AG20443 (cell line): ENCODE data around the gene TNN.
A peak's percentile ranks its signal among the peaks of the same experiment; 100 is the strongest.

Source experiments
- DNase-seq: peaks from one replicate; pipeline ENCODE4 v3.0.0; 2012; ENCODE audit warnings: low spot score, mixed read lengths

TNN gene

DNA sequence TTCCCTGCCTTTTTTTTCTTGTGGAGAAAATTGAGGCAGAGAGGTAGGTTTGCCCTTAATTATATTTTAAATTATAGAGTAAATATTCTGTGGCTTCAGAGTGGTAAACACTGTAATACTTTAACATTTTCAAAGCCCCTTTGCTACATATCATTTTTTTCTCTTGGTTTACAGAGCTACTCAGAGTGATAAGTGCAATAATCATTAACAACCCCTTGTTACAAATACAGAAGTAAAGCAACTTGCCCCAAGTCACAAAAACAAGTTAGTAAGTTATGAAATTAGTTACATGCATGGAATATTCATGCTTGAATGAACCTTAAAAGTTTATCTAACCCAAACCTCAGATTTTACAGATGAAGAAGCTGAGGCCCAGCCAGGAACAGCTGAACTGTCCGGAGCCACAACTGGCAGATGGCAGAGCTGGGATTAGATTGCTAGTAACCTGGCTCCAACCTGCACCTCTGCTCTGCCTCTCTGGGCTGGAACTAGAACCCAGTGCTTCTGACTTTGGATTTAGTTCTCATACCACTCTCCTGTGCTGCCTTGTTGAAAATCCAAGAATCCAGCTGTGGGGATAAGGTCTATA, 48.7 kb downstream of the TNN start:
- no peak for DNase-seq

DNA sequence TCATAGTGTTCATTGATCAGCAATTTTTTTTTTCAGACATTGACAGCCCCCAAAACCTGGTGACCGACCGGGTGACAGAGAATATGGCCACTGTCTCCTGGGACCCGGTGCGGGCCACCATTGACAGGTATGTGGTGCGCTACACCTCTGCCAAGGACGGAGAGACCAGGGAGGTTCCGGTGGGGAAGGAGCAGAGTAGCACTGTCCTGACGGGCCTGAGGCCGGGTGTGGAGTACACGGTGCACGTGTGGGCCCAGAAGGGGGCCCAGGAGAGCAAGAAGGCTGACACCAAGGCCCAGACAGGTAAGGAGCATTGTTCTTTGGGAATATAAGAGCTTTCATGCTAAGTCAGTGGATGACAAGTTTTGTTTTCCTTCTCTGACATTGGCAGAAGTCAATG, 49.3 kb downstream of the TNN start:
- no peak for DNase-seq

DNA sequence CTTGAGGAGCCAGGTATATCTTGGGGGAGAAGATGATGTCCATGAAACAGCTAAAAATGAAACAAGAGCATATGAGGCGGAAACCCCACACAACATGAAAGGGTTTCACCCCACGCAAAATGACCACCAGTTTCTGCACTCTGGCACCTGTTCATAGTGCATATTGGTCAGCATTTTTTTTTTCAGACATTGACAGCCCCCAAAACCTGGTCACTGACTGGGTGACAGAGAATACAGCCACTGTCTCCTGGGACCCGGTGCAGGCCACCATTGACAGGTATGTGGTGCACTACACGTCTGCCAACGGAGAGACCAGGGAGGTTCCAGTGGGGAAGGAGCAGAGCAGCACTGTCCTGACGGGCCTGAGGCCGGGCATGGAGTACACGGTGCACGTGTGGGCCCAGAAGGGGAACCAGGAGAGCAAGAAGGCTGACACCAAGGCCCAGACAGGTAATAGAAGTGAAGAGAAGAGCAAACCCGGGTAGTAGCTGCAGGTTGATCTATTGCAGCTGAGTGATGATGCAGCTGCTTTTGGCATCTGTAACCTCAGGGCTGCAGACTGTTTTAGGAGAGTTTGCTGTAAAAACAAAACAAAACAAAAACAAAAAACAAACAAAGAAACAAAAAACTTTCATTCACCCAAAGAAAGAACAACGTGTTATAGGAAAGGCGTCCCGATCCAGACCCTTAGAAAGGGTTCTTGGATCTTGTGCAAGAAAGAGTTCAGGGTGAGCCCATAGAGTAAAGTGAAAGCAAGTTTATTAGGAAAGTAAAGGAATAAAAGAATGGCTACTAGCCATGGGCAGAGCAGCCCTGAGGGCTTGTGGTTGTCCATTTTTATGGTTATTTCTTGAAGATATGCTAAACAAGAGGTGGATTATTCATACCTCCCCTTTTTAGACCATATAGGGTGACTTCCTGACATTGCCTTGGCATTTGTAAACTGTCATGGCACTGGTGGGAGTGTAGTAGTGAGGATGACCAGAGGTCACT, 51.0 kb downstream of the TNN start:
- no peak for DNase-seq

DNA sequence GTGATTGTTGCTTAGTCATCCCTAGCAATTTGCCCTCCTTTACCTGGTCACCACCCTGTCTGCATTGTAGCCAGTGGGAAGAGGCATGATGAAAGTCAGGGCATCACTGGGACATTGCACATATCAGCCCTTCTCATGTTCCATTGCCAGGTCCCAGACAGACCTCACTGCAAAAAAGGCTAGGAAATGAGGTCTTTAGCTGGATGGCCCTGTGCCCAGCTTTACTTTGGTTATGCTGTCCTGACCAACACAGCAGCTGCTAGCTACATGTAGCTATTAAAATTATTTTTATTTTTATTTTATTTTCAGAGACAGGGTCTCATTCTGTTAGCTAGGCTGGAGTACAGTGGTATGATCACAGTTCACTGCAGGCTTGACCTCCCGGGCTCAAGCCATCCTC, 52.9 kb downstream of the TNN start:
- no peak for DNase-seq

DNA sequence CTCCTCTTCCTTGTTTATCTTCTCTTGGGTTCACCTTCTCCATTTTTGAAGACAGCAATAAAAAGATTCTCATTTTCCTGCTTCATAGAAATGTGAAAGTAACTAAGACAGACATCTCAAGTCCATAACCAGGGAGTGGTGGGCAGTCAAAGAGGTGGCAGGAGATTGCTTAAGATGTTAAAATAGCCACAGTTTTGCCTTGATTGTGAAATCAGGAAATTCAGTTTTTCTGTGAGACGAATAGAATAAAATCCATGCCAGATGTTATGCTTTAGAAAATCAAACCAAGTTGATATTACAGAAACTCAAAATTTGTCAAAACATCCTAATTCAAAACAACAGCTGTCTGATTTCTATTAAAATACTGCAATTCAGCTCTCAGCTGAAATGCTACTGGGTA, 57.2 kb downstream of the TNN start:
- peak; percentile 23 for DNase-seq

DNA sequence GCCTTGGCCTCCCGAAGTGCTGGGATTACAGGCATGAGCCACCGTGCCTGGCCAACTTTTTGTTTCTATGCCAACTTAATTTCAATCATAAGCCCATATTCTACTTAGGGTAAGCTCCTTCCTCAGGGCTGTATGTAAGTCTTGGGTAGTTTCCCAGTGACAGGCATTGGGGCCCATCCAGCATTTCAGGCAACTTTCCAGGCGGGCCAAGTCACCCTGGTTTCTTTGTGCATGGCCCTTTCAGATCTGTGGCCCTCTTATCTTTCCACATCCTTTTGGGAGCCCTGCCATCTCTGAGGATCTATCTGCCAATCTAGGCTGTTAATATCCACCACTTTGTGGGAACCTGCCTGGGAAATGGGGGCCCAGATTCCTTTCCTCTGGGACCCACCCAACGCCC, 58.7 kb downstream of the TNN start:
- DNase-seq: no peak

DNA sequence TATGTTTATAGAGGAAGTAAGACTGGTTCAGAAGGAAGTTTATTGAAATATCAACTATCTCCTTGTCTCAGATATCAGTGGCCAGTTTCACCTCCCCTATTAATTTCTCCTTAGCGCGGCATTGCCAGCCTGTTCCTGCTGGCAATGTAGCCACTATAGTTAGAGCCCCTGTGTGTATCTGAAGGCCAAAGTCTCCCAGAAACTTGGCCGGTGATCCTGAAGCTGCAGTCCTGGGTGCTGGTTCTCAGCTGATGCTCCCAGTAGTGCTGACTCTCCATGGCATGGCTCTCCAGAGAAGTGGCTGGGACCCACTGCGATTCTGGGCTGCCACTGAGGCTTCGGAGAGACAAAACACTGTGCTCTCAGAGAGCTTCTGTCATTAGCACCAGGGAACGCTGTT, 59.9 kb downstream of the TNN start:
- DNase-seq: no peak

DNA sequence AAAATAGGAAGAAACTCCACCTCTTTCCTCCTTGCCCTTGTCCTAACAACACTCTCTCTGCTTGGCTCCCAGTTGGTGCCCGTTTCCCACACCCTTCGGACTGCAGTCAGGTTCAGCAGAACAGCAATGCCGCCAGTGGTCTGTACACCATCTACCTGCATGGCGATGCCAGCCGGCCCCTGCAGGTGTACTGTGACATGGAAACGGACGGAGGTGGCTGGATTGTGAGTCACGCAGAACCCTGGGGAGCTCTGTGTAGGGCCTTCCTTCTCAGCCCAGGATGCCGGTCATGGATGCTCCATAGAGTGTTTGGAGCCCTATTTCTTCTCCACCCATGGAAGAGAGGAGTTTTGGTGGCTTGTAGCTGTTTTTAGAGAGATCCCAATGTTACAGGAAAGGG, 60.9 kb downstream of the TNN start:
- DNase-seq: no peak

DNA sequence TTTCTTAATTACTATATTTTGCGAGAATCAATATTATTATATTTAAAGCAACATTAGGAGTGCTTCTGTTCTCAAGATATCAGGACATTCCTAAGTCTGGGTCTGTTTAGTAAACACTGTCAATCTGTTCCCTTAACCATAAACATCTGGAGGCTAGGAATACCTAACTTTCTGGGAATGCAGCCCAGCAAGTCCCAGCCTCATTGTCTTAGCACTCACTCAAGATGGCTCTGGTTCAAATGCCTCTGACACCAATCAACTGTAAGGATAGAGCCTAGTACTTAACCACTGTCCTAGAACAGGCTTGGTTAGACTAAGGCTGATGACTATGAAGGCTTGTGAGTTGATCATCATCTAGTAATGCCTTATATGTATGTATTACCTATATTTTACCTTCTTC, 61.5 kb downstream of the TNN start:
- peak; percentile 74 for DNase-seq

DNA sequence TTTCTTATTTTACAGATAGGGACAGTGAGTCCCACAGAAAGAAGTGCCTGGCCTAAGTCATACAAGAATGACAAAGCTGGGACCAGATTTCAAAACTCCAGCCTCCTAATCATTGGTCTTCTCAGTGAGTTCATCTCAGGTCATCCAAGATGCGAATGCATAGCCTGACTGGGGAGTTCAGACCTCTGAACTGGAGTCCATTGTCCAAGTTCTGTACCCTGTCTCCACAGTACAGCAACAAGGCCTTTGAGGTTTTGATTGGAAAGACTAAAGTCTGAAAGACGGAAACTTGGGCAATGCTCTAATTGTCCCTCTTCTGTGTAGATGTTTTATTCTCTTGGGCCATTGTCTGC, 62.0 kb downstream of the TNN start:
- DNase-seq: no peak

DNA sequence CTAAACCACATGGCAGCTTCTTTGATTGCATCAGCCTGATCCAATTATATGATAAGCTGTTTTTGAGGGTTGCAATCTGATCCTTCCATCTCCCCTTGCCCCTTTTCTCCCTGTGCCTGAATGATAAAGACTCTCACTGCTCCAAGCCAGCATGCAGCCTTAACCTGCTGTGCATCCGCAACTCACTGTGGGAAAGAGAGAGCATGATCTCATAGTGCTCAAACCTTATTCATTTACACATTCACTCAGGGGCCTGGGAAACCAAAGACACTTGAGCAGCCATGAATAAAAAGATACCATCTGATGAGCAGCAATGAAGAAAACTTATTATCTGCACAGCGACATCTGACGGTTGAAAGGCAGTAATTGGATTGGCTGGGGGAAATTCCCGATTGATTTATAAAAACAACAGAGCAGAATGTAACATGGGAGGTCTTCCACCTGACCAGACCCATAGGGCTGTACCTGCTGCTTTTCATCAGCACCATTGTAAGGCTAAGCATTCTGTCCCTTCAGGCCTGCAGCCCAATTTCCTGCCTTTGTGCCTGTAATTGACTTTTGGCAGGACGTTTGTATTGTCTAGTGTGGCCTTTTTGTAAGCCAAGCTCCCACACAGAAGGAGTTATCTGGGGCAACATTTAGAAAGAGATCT, 62.5 kb downstream of the TNN start:
- no peak for DNase-seq

DNA sequence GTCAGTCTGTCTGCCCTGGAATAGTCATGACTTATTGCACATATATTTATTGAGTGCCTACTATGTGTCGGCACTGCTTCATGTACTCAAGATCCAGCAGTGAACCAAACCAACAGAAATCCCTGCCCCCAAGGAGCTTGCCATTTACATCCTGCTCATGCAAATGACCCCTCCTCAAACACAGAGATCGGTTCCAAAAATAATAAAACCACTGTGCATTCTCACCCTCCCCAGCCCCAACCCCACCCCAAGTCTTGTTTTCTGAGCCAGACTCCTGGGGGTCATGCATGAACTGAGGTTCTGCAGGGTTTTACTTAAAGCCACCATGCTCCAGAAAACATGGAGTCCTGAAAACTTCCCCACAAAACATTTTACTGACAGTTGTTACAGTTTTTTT, 63.0 kb downstream of the TNN start:
- no peak for DNase-seq

DNA sequence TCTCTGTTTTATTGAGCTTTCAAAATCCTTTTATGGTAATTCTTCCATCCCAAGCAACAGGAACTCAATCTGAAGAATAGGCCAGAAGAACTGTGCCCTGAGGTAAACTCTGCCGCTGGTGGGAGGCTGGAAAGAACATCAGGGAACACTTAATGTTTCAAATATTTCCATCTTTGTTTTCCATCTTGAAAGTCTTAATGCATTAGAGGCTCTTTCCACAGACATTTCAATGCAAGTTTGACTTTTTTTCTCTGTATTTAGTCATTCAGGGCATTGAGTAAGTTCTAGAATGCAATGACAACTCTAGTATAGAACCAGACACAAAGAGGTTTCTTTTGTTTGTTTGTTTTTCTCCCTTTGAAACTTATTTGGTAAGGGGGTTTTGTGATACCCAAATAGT, 63.5 kb downstream of the TNN start:
- DNase-seq: no peak

DNA sequence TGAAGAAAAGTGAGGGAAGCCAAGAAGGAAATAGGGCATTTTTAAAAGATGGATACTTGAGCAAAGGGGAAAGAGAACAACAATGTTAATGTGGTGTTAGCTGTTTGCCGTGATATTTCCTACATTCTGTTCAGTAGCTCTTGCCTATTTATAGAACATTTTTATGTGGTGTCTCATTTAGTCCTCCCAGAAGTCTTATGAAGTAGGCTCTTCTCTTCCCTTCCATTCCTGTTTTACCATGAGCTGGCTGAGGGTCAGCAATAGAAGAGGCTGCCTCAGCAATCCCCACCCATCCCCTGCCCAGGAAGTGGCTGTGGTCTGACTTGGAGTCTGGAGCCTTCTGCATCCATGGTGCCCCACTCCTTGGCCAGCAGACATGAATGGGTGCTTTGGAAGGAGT, 64.8 kb downstream of the TNN start:
- DNase-seq: peak; percentile 69

DNA sequence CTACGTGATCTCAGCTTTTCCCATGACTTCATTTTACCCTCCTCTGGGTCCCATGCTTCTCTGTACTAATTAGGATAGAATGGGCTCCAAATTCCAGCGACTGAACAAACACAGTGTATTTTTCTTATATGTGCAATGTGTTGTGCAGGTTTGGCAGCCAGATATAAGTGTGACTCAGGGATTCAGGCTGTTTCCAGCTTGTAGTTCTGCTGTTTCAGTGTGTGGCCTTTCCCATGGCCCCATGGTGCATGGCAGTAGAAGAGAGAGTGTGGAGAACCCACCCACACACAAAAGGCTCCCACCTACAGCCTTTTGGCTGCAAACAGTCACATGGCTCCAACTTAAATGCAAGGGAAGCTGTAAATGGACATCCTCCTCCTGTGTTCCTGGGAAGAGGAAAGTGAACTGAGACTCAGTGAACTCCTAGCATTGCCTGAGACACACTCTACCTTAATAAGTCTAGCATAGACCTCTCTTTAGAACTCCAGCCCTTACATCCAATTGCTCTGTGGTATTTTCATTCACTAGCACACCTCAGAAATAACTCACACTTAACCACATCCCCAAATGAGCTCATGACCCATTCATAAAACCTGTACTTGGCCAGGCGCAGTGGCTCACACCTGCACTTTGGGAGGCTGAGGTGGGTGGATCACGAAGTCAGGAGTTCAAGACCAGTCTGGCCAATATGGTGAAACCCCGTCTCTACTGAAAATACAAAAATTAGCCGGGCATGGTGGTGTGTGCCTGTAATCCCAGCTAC, 66.2 kb downstream of the TNN start:
- no peak for DNase-seq

DNA sequence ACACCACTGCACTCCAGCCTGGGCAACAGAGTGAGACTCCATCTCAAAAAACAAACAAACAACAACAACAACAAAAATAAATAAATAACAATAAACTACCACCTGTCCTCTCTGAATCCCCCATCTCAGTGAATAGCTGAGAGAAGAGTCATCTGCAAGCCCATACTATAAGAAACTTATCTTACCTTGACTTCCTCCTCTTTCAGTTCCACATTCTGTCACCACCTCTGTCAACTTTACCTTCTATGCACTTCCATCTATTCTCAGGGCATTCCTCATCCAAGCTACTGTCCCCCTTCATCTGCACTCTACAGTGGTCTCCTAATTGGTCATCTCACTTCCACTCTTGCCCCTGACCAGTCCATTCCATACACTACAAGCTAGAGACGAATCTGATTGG, 66.9 kb downstream of the TNN start:
- DNase-seq: no peak

DNA sequence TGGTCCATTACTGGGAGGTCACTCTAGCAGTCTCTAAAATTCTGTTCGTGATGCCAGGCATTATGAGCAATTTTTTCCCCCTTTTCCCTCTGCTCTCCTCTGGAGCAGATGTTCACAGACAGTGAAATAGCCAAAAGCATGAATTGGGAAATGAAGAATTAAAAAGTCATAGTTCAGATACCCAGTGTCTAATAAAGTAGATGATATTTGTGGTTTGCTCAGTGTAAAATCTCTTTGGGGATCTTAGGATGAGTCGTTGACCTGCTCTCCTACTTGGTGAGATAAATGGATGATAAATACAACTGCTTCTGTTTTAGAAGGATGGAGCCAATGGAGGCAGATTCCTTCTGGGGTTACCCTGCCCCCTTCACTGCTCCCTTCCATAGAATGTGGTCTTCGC, 68.6 kb downstream of the TNN start:
- no peak for DNase-seq

DNA sequence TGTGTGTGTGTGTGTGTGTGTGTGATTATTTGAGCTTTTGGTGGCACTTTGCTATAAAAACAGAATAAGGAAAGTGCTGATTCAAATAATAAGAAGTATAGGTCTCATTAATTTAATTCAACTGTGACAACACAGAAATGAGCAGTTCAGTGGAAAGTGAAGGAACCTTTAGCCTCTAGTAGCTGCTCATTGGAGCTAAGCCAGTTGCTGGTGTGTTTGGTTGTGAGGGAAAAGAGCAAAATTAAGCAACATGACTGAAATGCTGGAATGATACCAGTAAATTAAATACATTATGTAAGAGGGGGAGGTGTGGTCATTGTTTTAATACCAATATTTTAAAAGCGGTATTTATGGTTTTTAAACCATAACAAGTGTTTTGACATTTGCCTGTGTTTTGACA, 69.7 kb downstream of the TNN start:
- DNase-seq: no peak

DNA sequence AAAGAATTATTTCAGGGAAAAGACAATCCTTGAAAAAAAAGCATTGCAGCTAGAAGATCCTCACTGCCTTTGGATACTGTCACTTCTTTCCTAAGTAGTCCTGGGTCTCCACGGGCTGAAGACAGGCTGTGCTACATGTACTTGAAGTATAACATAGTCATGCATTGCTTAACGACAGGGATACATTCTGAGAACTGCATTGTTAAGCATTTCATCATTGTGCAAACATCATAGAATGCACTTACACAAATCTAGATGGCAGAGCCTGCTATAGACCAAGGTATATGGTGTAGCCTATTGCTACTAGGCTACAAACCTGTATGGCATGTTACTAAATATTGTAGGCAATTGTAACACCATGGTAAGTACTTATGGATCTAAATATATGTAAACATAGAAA, 70.9 kb downstream of the TNN start:
- DNase-seq: no peak

DNA sequence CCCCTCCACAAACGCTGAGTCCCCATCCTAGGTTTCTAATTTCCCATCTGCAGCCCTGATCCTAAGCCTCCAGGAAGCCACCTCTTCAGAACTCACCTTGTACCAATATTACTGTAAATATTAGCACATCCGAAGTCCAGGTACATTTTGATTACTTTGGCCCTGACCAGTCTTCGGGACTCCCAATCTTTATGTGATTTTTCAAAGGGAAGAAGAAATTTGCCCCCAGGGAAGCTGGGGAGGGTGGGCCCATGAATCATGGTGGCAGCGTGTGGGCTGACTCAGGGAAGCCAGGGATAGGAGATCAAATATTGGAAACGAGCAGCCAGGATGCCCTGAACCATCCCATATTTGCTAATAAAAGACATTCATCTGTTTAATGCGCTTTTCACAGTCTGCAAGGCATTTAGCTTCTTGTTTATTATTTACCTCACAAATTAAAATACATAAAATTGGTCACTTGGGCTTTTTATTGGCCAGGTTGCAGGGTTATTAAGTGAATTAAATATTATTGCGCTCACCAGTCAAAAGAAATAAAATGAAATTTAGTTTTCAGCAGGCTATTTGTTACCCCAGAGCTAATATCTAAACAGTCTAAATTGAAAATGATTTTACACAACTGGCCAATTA, 78.4 kb downstream of the TNN start:
- DNase-seq: no peak

DNA sequence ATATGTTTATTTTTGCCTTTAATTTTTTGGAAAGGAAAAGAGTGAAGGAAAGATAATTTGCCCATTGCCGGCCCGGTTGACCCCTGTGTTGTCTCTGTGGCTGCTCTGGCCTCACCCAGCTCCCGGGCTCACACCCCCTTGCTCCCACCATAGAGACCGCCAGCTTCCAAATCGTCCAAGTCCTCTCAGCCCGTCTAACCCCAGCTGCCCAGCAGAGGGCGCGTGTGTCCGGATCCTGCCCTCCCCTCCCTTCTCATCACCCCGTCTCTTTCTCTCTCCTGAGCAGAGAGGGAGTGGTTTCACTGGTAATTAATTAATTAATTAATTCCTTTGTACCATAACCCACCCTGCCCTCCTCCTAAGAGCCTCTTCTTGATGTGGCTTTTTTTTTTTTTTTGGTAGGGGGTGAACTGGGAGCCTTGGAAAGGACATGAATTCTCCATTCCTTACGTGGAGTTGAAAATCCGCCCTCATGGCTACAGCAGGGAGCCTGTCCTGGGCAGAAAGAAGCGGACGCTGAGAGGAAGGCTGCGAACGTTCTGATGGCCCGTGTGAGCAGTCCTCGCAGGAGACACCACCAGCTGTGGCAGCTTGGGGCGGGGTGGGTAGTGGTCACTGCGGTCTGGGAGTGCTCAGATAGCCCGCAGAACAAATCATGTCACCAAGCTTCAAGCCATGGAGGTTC, 79.0 kb downstream of the TNN start:
- peak; percentile 87 for DNase-seq

DNA sequence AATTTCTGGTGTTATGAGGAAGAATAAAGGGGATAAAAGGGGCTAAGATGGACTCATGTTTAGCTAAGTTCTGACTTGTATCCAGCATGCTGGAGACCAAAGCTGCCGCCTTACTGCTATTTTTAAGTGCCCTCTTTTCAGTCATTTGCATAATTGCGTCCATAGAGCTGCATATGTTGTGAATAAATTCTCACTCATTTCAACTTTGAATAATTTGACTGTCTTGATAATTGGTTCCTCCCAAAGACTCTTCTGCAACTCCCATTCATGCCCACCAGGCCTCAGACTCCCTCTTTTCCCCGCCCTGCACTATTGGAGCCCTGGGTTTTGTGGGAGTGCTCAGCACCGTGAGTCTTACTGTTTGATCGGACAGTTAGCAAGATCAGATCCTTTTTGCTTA, 79.9 kb downstream of the TNN start:
- DNase-seq: no peak
